PFSK-1 (cell line): ENCODE data around the gene TRIM8.

Experiments used
- FOXP2 ChIP-seq: optimal IDR thresholded peaks from 2 replicates; pipeline ENCODE3; 2011; ENCODE audit warnings: borderline replicate concordance, control low read depth, inconsistent platforms; ENCODE audit not compliant: insufficient read depth; ENCODE audit errors: extremely low read length, extremely low read depth
- POLR2AphosphoS5 ChIP-seq: IDR thresholded peaks from 2 replicates; pipeline ENCODE4 v1.6.1; 2012; ENCODE audit warnings: low read depth, mild to moderate bottlenecking, control low read depth, low read length, moderate library complexity
- SIN3A ChIP-seq: IDR thresholded peaks from 2 replicates; pipeline ENCODE4 v1.6.1; 2012; ENCODE audit warnings: mild to moderate bottlenecking, low read length, moderate library complexity, borderline replicate concordance; ENCODE audit not compliant: insufficient read depth
- TAF1 ChIP-seq: IDR thresholded peaks from 2 replicates; pipeline ENCODE4 v1.6.1; 2012; ENCODE audit warnings: low read length, control low read depth, borderline replicate concordance; ENCODE audit not compliant: insufficient read depth
- TF ChIP-seq, protein P1 (sequence below), 2 experiments: IDR thresholded peaks; 2 replicates each; pipeline versions ENCODE4 v1.6.1 to v1.8.0; 2011 to 2012; ENCODE audit warnings: low read depth in 2 of 2, low read length in 2 of 2, control low read depth in 1 of 2, inconsistent platforms in 1 of 2, mild to moderate bottlenecking in 1 of 2, moderate library complexity in 1 of 2; ENCODE audit not compliant: insufficient read depth in 1 of 2

The TRIM8 gene

DNA sequence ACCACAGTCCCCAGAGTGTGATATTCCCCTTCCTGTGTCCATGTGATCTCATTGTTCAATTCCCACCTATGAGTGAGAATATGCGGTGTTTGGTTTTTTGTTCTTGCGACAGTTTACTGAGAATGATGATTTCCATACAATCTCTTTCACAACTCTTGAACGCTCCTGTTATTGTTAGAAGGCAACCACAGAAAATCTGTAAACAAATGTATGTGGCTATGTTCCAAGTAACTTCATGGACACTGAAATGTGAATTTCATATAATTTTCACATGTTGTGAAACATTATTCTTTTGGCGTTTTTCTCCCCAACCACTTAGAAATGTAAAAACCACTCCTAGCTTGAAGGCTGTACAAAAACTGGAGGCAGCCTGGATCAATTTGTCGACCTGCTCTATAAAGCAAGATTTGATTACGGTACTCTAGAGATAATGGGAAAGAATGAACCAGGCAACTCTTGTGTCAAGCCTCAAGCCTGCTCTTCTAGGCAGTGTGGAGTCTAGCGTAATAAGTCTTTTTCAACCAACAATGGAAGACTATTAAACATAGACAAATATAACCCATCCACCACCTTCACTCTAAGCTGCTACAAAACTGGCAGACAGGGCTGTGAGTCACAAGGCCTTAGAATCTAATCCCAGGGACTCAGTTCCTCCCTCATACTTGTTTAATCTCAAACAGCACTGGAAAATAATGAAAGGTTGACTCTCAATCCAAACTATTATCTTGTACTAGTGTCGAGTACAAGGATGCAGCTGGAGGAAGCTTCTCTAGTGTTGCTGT, 47.2 kb downstream of the TRIM8 start:
- TF ChIP-seq, protein P1, sequence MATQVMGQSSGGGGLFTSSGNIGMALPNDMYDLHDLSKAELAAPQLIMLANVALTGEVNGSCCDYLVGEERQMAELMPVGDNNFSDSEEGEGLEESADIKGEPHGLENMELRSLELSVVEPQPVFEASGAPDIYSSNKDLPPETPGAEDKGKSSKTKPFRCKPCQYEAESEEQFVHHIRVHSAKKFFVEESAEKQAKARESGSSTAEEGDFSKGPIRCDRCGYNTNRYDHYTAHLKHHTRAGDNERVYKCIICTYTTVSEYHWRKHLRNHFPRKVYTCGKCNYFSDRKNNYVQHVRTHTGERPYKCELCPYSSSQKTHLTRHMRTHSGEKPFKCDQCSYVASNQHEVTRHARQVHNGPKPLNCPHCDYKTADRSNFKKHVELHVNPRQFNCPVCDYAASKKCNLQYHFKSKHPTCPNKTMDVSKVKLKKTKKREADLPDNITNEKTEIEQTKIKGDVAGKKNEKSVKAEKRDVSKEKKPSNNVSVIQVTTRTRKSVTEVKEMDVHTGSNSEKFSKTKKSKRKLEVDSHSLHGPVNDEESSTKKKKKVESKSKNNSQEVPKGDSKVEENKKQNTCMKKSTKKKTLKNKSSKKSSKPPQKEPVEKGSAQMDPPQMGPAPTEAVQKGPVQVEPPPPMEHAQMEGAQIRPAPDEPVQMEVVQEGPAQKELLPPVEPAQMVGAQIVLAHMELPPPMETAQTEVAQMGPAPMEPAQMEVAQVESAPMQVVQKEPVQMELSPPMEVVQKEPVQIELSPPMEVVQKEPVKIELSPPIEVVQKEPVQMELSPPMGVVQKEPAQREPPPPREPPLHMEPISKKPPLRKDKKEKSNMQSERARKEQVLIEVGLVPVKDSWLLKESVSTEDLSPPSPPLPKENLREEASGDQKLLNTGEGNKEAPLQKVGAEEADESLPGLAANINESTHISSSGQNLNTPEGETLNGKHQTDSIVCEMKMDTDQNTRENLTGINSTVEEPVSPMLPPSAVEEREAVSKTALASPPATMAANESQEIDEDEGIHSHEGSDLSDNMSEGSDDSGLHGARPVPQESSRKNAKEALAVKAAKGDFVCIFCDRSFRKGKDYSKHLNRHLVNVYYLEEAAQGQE (IDR thresholded peaks at IDR 0.05; ENCODE audit: insufficient read depth in 1 of 2, low read depth in 2 of 2, low read length in 2 of 2): no peak
- TF ChIP-seq POLR2AphosphoS5 (no peak), SIN3A (no peak), TAF1 (no peak), FOXP2 (no peak)

DNA sequence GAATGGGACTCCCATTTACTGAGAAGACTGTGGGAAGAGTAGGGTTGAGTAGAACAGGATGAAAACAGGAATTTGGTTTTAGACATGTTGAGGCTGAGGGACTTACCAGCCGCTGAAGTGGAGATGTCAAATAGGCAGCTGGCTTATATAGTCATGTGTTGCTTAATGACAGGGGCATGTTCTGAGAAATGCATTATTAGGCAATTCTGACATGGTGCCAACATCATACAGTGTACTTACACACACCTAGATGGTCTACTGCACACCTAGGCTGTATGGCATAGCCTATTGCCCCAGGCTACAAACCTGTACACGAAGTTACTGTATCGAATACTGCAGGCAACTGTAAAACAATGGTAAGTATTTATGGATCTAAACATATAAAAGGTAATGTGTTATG, 52.5 kb downstream of the TRIM8 start:
- TF ChIP-seq SIN3A: no peak
- TF ChIP-seq POLR2AphosphoS5: no peak
- no peak for TF ChIP-seq FOXP2
- TF ChIP-seq, protein P1 (IDR thresholded peaks at IDR 0.05; ENCODE audit: insufficient read depth in 1 of 2, low read depth in 2 of 2, low read length in 2 of 2): no peak
- TF ChIP-seq TAF1: no peak

DNA sequence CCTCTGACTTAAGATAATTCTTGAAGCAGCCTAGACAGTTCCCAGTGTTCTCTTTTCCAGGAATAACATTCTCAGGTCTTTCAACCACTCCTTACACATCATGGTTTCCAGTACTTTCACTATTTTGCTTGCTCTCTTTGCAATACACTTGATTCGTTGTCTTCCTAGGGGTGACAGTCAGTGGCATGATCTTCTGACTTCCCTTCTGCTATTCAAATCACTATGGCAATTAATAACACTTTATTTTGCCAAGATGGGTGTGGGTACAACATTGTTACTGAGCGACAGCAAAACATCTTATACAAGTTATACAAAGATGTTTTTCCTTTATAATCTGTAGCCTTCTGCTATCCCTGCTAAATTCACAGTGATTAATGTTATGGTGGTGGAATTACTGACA, 54.6 kb downstream of the TRIM8 start:
- TF ChIP-seq, protein P1 (IDR thresholded peaks at IDR 0.05; ENCODE audit: insufficient read depth in 1 of 2, low read depth in 2 of 2, low read length in 2 of 2): no peak
- TF ChIP-seq SIN3A: no peak
- no peak for TF ChIP-seq POLR2AphosphoS5
- TF ChIP-seq FOXP2: no peak
- no peak for TF ChIP-seq TAF1

DNA sequence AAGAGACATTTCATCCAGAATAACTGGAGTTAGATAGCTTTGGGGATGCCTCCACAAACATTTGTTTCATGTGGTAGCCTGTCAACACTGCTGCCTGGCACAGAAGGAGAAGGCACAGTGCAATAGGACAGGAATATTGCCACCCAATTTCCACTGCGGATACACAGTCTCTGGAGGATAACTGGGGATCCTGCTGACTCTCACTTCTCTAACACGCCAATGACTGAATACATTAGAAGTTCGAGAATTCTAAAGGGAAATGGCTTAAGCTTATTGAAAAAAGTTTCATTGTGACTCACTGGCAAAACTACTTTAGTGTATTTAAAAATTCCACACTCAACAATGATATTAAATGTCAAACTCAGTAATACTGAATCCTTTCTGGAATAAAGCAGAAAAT, 57.0 kb downstream of the TRIM8 start:
- no peak for TF ChIP-seq POLR2AphosphoS5
- TF ChIP-seq SIN3A: no peak
- no peak for TF ChIP-seq TAF1
- TF ChIP-seq FOXP2: no peak
- TF ChIP-seq, protein P1 (IDR thresholded peaks at IDR 0.05; ENCODE audit: insufficient read depth in 1 of 2, low read depth in 2 of 2, low read length in 2 of 2): no peak

DNA sequence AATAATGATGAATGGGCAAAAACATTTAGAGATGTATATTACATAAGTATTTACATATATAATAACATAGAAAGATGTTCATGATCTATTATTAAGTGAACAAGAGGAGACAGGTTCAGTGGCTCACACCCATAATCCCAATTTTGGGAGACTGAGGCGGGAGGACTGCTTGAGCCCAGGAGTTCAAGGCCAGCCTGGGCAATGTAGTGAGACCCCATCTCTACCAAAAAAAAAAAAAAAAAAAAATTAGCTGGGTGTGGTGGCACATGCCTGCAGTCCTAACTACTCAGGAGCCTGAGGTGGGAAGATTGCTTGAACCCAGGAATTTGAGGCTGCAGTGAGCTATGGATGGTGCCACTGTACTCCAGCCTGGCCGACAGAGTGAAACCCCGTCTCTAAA, 57.5 kb downstream of the TRIM8 start:
- no peak for TF ChIP-seq SIN3A
- TF ChIP-seq, protein P1 (IDR thresholded peaks at IDR 0.05; ENCODE audit: insufficient read depth in 1 of 2, low read depth in 2 of 2, low read length in 2 of 2): no peak
- no peak for TF ChIP-seq TAF1
